ENCODE results near the gene RUNX2.

GRCh38 chr6:45630314-45630713 lies 302.2 kb downstream of the RUNX2 start:
- TF ChIP-seq, protein P1, sequence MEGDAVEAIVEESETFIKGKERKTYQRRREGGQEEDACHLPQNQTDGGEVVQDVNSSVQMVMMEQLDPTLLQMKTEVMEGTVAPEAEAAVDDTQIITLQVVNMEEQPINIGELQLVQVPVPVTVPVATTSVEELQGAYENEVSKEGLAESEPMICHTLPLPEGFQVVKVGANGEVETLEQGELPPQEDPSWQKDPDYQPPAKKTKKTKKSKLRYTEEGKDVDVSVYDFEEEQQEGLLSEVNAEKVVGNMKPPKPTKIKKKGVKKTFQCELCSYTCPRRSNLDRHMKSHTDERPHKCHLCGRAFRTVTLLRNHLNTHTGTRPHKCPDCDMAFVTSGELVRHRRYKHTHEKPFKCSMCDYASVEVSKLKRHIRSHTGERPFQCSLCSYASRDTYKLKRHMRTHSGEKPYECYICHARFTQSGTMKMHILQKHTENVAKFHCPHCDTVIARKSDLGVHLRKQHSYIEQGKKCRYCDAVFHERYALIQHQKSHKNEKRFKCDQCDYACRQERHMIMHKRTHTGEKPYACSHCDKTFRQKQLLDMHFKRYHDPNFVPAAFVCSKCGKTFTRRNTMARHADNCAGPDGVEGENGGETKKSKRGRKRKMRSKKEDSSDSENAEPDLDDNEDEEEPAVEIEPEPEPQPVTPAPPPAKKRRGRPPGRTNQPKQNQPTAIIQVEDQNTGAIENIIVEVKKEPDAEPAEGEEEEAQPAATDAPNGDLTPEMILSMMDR (IDR thresholded peaks at IDR 0.05) = no peak
- TF ChIP-seq POLR2A (IDR thresholded peaks at IDR 0.05) = no peak

Measured in testis (tissue), 2 donors.